ENCODE results near the gene MEX3A.

DNA sequence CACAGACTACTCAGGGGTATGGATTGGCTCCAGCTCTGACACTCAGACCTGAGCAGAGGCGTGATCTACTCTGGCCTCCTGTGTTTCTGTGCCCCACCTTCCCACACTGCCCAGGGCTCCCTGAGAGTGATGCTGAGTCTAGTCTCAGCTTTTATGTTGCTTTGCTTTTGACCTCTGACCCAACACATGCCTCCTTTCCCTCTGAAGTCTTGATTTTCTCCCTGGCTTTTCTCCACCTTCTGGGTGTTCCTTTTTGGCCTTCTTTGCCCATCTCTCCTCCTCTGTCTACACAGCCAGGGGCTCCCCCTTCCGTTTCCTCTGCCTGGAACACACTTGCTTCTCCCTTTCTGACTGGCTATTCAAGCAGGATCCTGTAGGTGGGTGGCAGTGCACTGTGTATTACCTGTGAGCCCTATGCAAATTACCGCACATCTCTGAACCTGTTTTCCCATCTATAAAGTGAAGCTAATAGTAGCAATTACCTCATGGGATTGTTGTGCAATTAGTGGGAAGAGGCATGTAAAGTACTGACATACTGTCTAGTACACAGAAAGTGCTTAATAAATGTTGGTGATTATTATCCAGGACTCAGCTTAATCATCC lies 13.7 kb upstream of the MEX3A start:
- TF ChIP-seq CTCF (IDR thresholded peaks at IDR 0.05; ENCODE audit: low read length): no peak
- no peak for TF ChIP-seq EZH2 (IDR thresholded peaks at IDR 0.05; ENCODE audit: borderline replicate concordance, low read length)
